Progenitor cell of endocrine pancreas (in vitro differentiated cells): ENCODE results near the gene CEP290. TPM values are rescaled to one million over a fixed set of nuclear protein-coding genes. Genes with fewer than 3 reads are reported as not detected.
A peak's percentile ranks its signal among the peaks of the same experiment; 100 is the strongest.

Experiments
- DNase-seq: peaks from one replicate; pipeline ENCODE4 v3.0.0; 2021; ENCODE audit warnings: low spot score; ENCODE audit not compliant: unreplicated experiment
- H3K27ac Mint-ChIP-seq: 2 replicates; pipeline ENCODE4 v1.8.0; 2021; ENCODE audit warnings: mild to moderate bottlenecking, moderate library complexity, mixed read lengths
- H3K27me3 Mint-ChIP-seq: 2 replicates; pipeline ENCODE4 v1.8.0; 2021; ENCODE audit warnings: mixed read lengths
- H3K36me3 Mint-ChIP-seq: 2 replicates; pipeline ENCODE4 v1.8.0; 2022; ENCODE audit warnings: mixed read lengths; ENCODE audit not compliant: insufficient read depth
- H3K4me1 Mint-ChIP-seq: 2 replicates; pipeline ENCODE4 v1.8.0; 2021; ENCODE audit warnings: low read depth, mixed read lengths
- H3K4me3 Mint-ChIP-seq: 2 replicates; pipeline ENCODE4 v1.8.0; 2021; ENCODE audit warnings: low read depth, mild to moderate bottlenecking, moderate library complexity, mixed read lengths
- H3K9me3 Mint-ChIP-seq: 2 replicates; pipeline ENCODE4 v1.8.0; 2021; ENCODE audit warnings: low read depth, mixed read lengths
- CTCF ChIP-seq: fragments of 200-600 bp; sonication (generic); IDR thresholded peaks from one replicate; pipeline ENCODE4 v1.5.0; 2021; ENCODE audit warnings: antibody characterized with exemption, mild to moderate bottlenecking; ENCODE audit not compliant: unreplicated experiment
- long read RNA-seq: library from polyadenylated mRNA; unstranded; transcript quantifications from one replicate; pipeline ENCODE4 v2.0.0, GENCODE V29; 2020
- total RNA-seq: library from RNA; stranded (reverse); gene quantifications from 2 replicates; pipeline ENCODE4 v1.2.1, GENCODE V29; 2021

CEP290 gene
- 29.7 and 31.2 TPM in 2 replicates for total RNA-seq
- long read RNA-seq, partial matches to known transcripts: 19 of 25 reads
- long read RNA-seq, other reads (novel, unspliced or antisense): 6 of 25 reads

- H3K4me1 Mint-ChIP-seq: peaks cover 28% of the 10 kb centered on the region
- DNase-seq: peak; percentile 84
- TF ChIP-seq CTCF: no peak
- H3K36me3 Mint-ChIP-seq: peaks cover 6% of the 10 kb centered on the region
- peak within 1 kb of the TSS; percentile 91 for H3K27ac Mint-ChIP-seq
- H3K27me3 Mint-ChIP-seq: no peaks in the 10 kb centered on the region
- peak within 1 kb of the TSS; percentile 93 for H3K4me3 Mint-ChIP-seq
- no peaks in the 10 kb centered on the region for H3K9me3 Mint-ChIP-seq
Observed at GRCh38 chr12:88141774-88142609, at the start of gene CEP290, which contains the start of gene TMTC3. Gene CEP290 (minus strand): TSS chr12:88142088. CDS start chr12:88141307, 781 bp downstream. Gene TMTC3 (plus strand): TSS chr12:88142307. CDS start chr12:88148316, 6,009 bp downstream.

- Mint-ChIP-seq H3K27ac (no peak overlapping the region), H3K4me1 (no peaks in the 10 kb centered on the region), H3K4me3 (no peak overlapping the region), H3K9me3 (peaks cover 10% of the 10 kb centered on the region), H3K36me3 (peaks cover 24% of the 10 kb centered on the region), H3K27me3 (no peaks in the 10 kb centered on the region)
- no peak for TF ChIP-seq CTCF
- no peak for DNase-seq
Observed at GRCh38 chr12:88188180-88188579, 46.3 kb upstream of the CEP290 start.

DNA sequence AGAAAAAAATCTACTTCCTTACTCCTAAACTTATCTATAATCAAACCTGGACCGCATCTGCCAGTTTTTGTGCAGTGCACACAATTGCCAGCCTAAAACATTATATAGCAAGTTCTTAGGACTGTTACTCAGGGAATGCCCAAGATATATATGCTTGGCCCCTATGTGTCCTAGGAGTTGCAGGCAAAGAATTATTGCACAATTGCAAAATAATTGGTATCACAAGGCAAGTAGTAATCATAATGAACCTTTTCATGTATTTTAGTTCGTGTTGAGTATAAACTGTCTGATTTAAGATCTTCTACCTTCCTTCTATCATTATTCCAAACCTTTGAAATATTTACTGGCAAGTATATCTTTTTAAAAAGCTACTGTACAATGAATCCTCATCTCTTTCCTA lies 45.7 kb upstream of the CEP290 start:
- Mint-ChIP-seq H3K27ac (no peak overlapping the region), H3K4me3 (no peak overlapping the region), H3K36me3 (peaks cover 28% of the 10 kb centered on the region), H3K9me3 (peaks cover 11% of the 10 kb centered on the region), H3K4me1 (no peaks in the 10 kb centered on the region), H3K27me3 (no peaks in the 10 kb centered on the region)
- TF ChIP-seq CTCF: no peak
- no peak for DNase-seq

GRCh38 chr12:88185988-88186387 lies 44.1 kb upstream of the CEP290 start:
- DNase-seq: no peak
- H3K36me3 Mint-ChIP-seq: peaks cover 41% of the 10 kb centered on the region
- H3K27me3 Mint-ChIP-seq: no peaks in the 10 kb centered on the region
- peaks cover 14% of the 10 kb centered on the region for H3K9me3 Mint-ChIP-seq
- H3K27ac Mint-ChIP-seq: no peak overlapping the region
- H3K4me1 Mint-ChIP-seq: peaks cover 3% of the 10 kb centered on the region
- TF ChIP-seq CTCF: no peak
- H3K4me3 Mint-ChIP-seq: no peak overlapping the region

- Mint-ChIP-seq H3K27me3 (no peaks in the 10 kb centered on the region), H3K4me3 (no peak overlapping the region), H3K36me3 (peaks cover 48% of the 10 kb centered on the region), H3K4me1 (peaks cover 3% of the 10 kb centered on the region), H3K27ac (no peak overlapping the region), H3K9me3 (peaks cover 15% of the 10 kb centered on the region)
- no peak for TF ChIP-seq CTCF
- no peak for DNase-seq
Observed at GRCh38 chr12:88185279-88185678, 43.4 kb upstream of the CEP290 start.
